ENCODE measurements around the gene PALD1.

DNA sequence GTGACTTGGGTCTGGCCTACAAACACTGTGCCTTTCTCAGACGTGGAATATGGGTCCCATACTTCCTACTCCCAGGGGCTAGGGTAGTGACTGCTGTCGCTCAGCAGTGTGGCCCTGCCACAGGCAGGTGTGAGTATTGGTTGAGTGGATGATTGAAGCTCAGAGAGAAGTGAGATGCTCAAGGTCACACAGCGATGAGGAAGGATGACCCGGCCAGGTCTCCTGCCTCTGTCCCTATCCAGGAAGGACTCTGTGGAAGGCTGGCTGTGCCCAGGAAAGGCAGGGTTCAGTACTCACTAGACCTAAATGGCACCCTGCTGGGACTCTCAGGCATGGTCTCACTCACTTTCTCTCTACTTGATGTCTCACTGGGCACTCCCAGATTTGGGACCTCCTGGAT lies 121.2 kb downstream of the PALD1 start:
- TF ChIP-seq POLR2A (IDR thresholded peaks at IDR 0.05), result no peak
- TF ChIP-seq, protein P1, sequence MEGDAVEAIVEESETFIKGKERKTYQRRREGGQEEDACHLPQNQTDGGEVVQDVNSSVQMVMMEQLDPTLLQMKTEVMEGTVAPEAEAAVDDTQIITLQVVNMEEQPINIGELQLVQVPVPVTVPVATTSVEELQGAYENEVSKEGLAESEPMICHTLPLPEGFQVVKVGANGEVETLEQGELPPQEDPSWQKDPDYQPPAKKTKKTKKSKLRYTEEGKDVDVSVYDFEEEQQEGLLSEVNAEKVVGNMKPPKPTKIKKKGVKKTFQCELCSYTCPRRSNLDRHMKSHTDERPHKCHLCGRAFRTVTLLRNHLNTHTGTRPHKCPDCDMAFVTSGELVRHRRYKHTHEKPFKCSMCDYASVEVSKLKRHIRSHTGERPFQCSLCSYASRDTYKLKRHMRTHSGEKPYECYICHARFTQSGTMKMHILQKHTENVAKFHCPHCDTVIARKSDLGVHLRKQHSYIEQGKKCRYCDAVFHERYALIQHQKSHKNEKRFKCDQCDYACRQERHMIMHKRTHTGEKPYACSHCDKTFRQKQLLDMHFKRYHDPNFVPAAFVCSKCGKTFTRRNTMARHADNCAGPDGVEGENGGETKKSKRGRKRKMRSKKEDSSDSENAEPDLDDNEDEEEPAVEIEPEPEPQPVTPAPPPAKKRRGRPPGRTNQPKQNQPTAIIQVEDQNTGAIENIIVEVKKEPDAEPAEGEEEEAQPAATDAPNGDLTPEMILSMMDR (IDR thresholded peaks at IDR 0.05), result no peak

Measured in thyroid gland (tissue), 4 donors.